ENCODE data around the gene SLC19A1. TPM values are rescaled to one million over a fixed set of nuclear protein-coding genes. Genes with fewer than 3 reads are reported as not detected.

Gene SLC19A1
- total RNA-seq, 3 donors from 2014 or later = 12.6 to 22.8 (median 12.7) TPM

GRCh38 chr21:45543371-45543709 is 1.1 kb upstream of the SLC19A1 start:
- ATAC-seq (no peak), DNase-seq (peak in 2 of 3 donors; percentile 7 to 41)
- no peaks in the 10 kb centered on the region for H3K9me3 ChIP-seq
- no peaks in the 10 kb centered on the region for H3K36me3 ChIP-seq (ENCODE audit: low read depth)
- peaks cover 7% of the 10 kb centered on the region for H3K4me1 ChIP-seq (ENCODE audit: low read depth)
- no peak overlapping the region for H3K4me3 ChIP-seq
- TF ChIP-seq CTCF (IDR thresholded peaks at IDR 0.05) = no peak
- intact Hi-C loops (cut with DNase I, micrococcal nuclease) = no loop called here

GRCh38 chr21:45542667-45543370 is 579 bp upstream of the SLC19A1 start:
- no peaks in the 10 kb centered on the region for H3K36me3 ChIP-seq (ENCODE audit: low read depth)
- H3K9me3 ChIP-seq = no peaks in the 10 kb centered on the region
- ATAC-seq (no peak), DNase-seq (peak; percentile 45 to 56 (median 53))
- H3K4me3 ChIP-seq = peak overlapping the region; percentile 28
- peaks cover 7% of the 10 kb centered on the region for H3K4me1 ChIP-seq (ENCODE audit: low read depth)
- no peak for TF ChIP-seq CTCF (IDR thresholded peaks at IDR 0.05)
- intact Hi-C loops (cut with DNase I, micrococcal nuclease) = no loop called here

GRCh38 chr21:45541221-45542039 is 810 bp downstream of the SLC19A1 start:
- no peak for TF ChIP-seq CTCF (IDR thresholded peaks at IDR 0.05)

GRCh38 chr21:45540601-45540970 is 1.7 kb downstream of the SLC19A1 start:
- intact Hi-C loops (cut with DNase I, micrococcal nuclease) = no loop called here
- Histone ChIP-seq H3K9me3 (no peaks in the 10 kb centered on the region), H3K36me3 (ENCODE audit: low read depth) (no peaks in the 10 kb centered on the region), H3K4me3 (no peak overlapping the region), H3K4me1 (ENCODE audit: low read depth) (peaks cover 7% of the 10 kb centered on the region)
- no peak for ATAC-seq
- TF ChIP-seq CTCF (IDR thresholded peaks at IDR 0.05) = no peak
- DNase-seq = peak in 1 of 3 donors; percentile 6

More at GRCh38 chr21:45541221-45542039, 810 bp downstream of the SLC19A1 start:
- intact Hi-C loops (cut with DNase I, micrococcal nuclease) = no loop called here
- Histone ChIP-seq H3K4me3 (peak overlapping the region; percentile 28), H3K9me3 (no peaks in the 10 kb centered on the region), H3K4me1 (ENCODE audit: low read depth) (peaks cover 7% of the 10 kb centered on the region), H3K36me3 (ENCODE audit: low read depth) (no peaks in the 10 kb centered on the region)
- peak; percentile 83 to 90 (median 90) for DNase-seq
- peak; percentile 83 for ATAC-seq

GRCh38 chr21:45539796-45540600 is 2.2 kb downstream of the SLC19A1 start:
- TF ChIP-seq CTCF (IDR thresholded peaks at IDR 0.05) = no peak
- Histone ChIP-seq H3K36me3 (ENCODE audit: low read depth) (no peaks in the 10 kb centered on the region), H3K9me3 (no peaks in the 10 kb centered on the region), H3K4me3 (no peak overlapping the region), H3K4me1 (ENCODE audit: low read depth) (peaks cover 7% of the 10 kb centered on the region)
- intact Hi-C loops (cut with DNase I, micrococcal nuclease) = no loop called here
- ATAC-seq (no peak), DNase-seq (peak in 2 of 3 donors; percentile 4 to 34)

Measured in mucosa of descending colon (tissue), 3 donors.